Heart right ventricle (tissue), 16 donors: ENCODE measurements around the gene ADAMTS1. TPM values are rescaled to one million over a fixed set of nuclear protein-coding genes. Genes with fewer than 3 reads are reported as not detected.

Experiments
- ATAC-seq, 8 donors: fragments of 200-7000 bp; cut with Tn5 transposase; one replicate each; pipeline ENCODE4 v1.9.1; 2020; ENCODE audit warnings: mild to moderate bottlenecking in 8 of 8, moderate library complexity in 8 of 8, moderate number of reproducible peaks in 1 of 8
- DNase-seq, 2 donors: peaks; one replicate each; pipeline ENCODE4 v3.0.0-alpha.2; 2020
- H3K27ac ChIP-seq, 10 donors: fragments of 200-600 bp; sonication (generic) in 2 of 10; one replicate each; pipeline versions ENCODE4 v1.5.0 to v1.8.0; 2020 to 2022; ENCODE audit warnings: mild to moderate bottlenecking in 3 of 10
- H3K27me3 ChIP-seq, 7 donors: fragments of 200-600 bp; one replicate each; pipeline ENCODE4 v1.8.0; 2021 to 2022; ENCODE audit warnings: mild to moderate bottlenecking in 2 of 7
- H3K36me3 ChIP-seq, 9 donors: fragments of 200-600 bp; sonication (generic) in 1 of 9; one replicate each; pipeline versions ENCODE4 v1.5.0 to v1.8.0; 2020 to 2022; ENCODE audit warnings: mild to moderate bottlenecking in 2 of 9
- H3K4me1 ChIP-seq, 9 donors: fragments of 200-600 bp; sonication (generic) in 1 of 9; one replicate each; pipeline versions ENCODE4 v1.5.0 to v1.8.0; 2020 to 2022; ENCODE audit warnings: mild to moderate bottlenecking in 4 of 9
- H3K4me3 ChIP-seq, 10 donors: fragments of 200-600 bp; sonication (generic) in 2 of 10; one replicate each; pipeline versions ENCODE4 v1.5.0 to v1.8.0; 2020 to 2022; ENCODE audit warnings: mild to moderate bottlenecking in 7 of 10, moderate library complexity in 2 of 10
- H3K9me3 ChIP-seq, 11 donors: fragments of 200-600 bp in 10 of 11; sonication (generic) in 2 of 11; one replicate each; pipeline versions ENCODE4 v1.5.0 to v1.8.0; 2013 to 2022; ENCODE audit warnings: mild to moderate bottlenecking in 2 of 11, control low read depth in 1 of 11, moderate library complexity in 1 of 11
- CTCF ChIP-seq, 9 donors: fragments of 200-600 bp; sonication (generic) in 2 of 9; IDR thresholded peaks; one replicate each; pipeline versions ENCODE4 v1.5.0 to v1.8.0; 2021 to 2022; ENCODE audit warnings: antibody characterized with exemption in 9 of 9, mild to moderate bottlenecking in 5 of 9, moderate library complexity in 1 of 9
- WGBS, 2 donors: extraction: QIAGEN DNeasy Blood & Tissue Kit; methylation state at CpG; one replicate each; pipeline ENCODE4 v1.1.7; 2013; ENCODE audit warnings: inconsistent platforms in 1 of 2; 5-methylcytosine and 5-hydroxymethylcytosine counted together
- intact Hi-C, 10 donors: fragments of 100-400 bp; cut with DNase I; formaldehyde crosslinking; loops; one replicate each; pipeline versions ENCODE4 v1.11.1 to v1.14.2; 2022
- long read RNA-seq, 3 donors: library from polyadenylated mRNA; unstranded; transcript quantifications; one replicate each; pipeline ENCODE4 v2.0.0, GENCODE V29; 2020 to 2021
- polyA plus RNA-seq, 2 donors: library from polyadenylated mRNA; stranded (reverse); fragments of 200-250 nt; gene quantifications; one replicate each; pipeline ENCODE4 v1.2.3, GENCODE V29; 2013
- total RNA-seq, 10 donors: library from RNA; stranded (reverse); fragmentation: NEBNext Ultra II Directional in 3 of 10; extraction: Animal tissue kit (Norgen Biotek cat#: 25700) in 3 of 10; gene quantifications; one replicate each; pipeline versions ENCODE4 v1.2.1 to v1.2.4, GENCODE V29; 2021 to 2023
- donor health status: Arrhythmogenic right ventricular cardiomyopathy.
- donor health status: ischemic (EF 13 %, LVEDD 7.1; RV severe dilation, severe dysfunction).
- donor health status: healthy with polysubstance abuse.
- donor health status: DM: no; HTN: yes; CAD: no.
- donor health status: DM: no; HTN: no; CAD: no.
- donor health status: ischemic (EF 25% LVEDD 6.9; RV normal size, moderate dysfunction).
- donor health status: ischemic (EF 25% LVEDD 5.7; RV mildly dilated, moderate dysfunction).
- donor health status: healthy.
- donor health status: DM: yes; HTN: yes; CAD: no.
- donor health status: Ischemic cardiomyopathy.
- donor health status: ischemic (EF 35%, LVEDD 5.7; RV mildly dilated, moderate dysfunction).
- donor health status: nonischemic (EF 11% LVEDD 7.7; RV severe dilation, severe dysfunction).
- donor health status: DM: yes; HTN: yes; CAD: no.
- donor health status: PGD.
- donor health status: ischemic (EF 29% LVEDD 5.4; RV normal size, mild dysfunction).
- donor health status: nonischemic (EF 23%, LVEDD 6.1; RV moderate dilation, normal function).

The ADAMTS1 gene
- total RNA-seq (100 to 1,000 TPM in 2 of 10 donors, 10 to 100 TPM in 8; 43.7 to 169 (median 78.1) TPM), polyA plus RNA-seq (10 to 100 TPM; 20.4 to 29.8 TPM)
- long read RNA-seq, donor 1, full-length matches to known transcripts, result 110 of 138 reads
- long read RNA-seq, donor 1, partial matches to known transcripts, result 18 of 138 reads
- long read RNA-seq, donor 1, other reads (novel, unspliced or antisense), result 10 of 138 reads
- long read RNA-seq, donor 2, full-length matches to known transcripts, result 224 of 267 reads
- long read RNA-seq, donor 2, partial matches to known transcripts, result 37 of 267 reads
- long read RNA-seq, donor 2, other reads (novel, unspliced or antisense), result 6 of 267 reads
- long read RNA-seq, donor 3, full-length matches to known transcripts, result 430 of 581 reads
- long read RNA-seq, donor 3, partial matches to known transcripts, result 121 of 581 reads
- long read RNA-seq, donor 3, other reads (novel, unspliced or antisense), result 30 of 581 reads

- H3K27me3 ChIP-seq, result peaks cover 0 to 57% (median 0%) of the 10 kb centered on the region in 7 donors
- intact Hi-C loops, result loop anchor here (1.0 to 10.0 kb wide), 13 partner anchors 73 to 1947 kb away; no protein-coding TSS in a partner anchor
- peak in 7 of 9 donors; percentile 5 to 47 (median 22) for TF ChIP-seq CTCF (IDR thresholded peaks at IDR 0.05)
- H3K4me3 ChIP-seq, result peak within 1 kb of the TSS; percentile 60 to 95 (median 80)
- 0% methylated on average over 47 to 56 of the region's 56 CpGs for WGBS, 2 donors
- H3K9me3 ChIP-seq, result no peaks in the 10 kb centered on the region
- H3K4me1 ChIP-seq, result peaks cover 3 to 59% (median 48%) of the 10 kb centered on the region in 9 donors
- ATAC-seq, result peak; percentile 66 to 86 (median 73)
- H3K36me3 ChIP-seq, result peaks cover 0 to 27% (median 23%) of the 10 kb centered on the region in 9 donors
- peak within 1 kb of the TSS; percentile 93 to 99 (median 96) for H3K27ac ChIP-seq
- peak; percentile 94 for DNase-seq
Measured at GRCh38 chr21:26845066-26845758, at the start of gene ADAMTS1. Gene ADAMTS1 (minus strand): TSS chr21:26845409. CDS start chr21:26844954, 455 bp downstream.

- peaks cover 0 to 8% (median 0%) of the 10 kb centered on the region in 11 donors for H3K9me3 ChIP-seq
- intact Hi-C loops, result no loop called here
- peaks cover 0 to 6% (median 0%) of the 10 kb centered on the region in 7 donors for H3K27me3 ChIP-seq
- ATAC-seq, result no peak
- DNase-seq, result no peak
- 63 to 76% methylated on average over 1 of the region's 1 CpG for WGBS, 2 donors
- no peak for TF ChIP-seq CTCF (IDR thresholded peaks at IDR 0.05)
- no peaks in the 10 kb centered on the region for H3K4me1 ChIP-seq
- no peak overlapping the region for H3K27ac ChIP-seq
- no peak overlapping the region for H3K4me3 ChIP-seq
- H3K36me3 ChIP-seq, result no peaks in the 10 kb centered on the region
Measured at GRCh38 chr21:26892151-26892550, 46.9 kb upstream of the ADAMTS1 start.

GRCh38 chr21:26888931-26889330 is 43.7 kb upstream of the ADAMTS1 start:
- 78 to 80% methylated on average over 5 of the region's 5 CpGs for WGBS, 2 donors
- no peak for ATAC-seq
- Histone ChIP-seq H3K27me3 (peaks cover 0 to 6% (median 0%) of the 10 kb centered on the region in 7 donors), H3K4me1 (no peaks in the 10 kb centered on the region), H3K4me3 (no peak overlapping the region), H3K27ac (no peak overlapping the region), H3K9me3 (peaks cover 0 to 8% (median 0%) of the 10 kb centered on the region in 11 donors), H3K36me3 (no peaks in the 10 kb centered on the region)
- no peak for DNase-seq
- intact Hi-C loops, result loop anchor here in 5 of 10 donors (10.0 kb wide), 2 partner anchors 666 to 676 kb away; no protein-coding TSS in a partner anchor
- TF ChIP-seq CTCF (IDR thresholded peaks at IDR 0.05), result no peak

GRCh38 chr21:26888256-26888655 is 43.0 kb upstream of the ADAMTS1 start:
- H3K9me3 ChIP-seq, result peaks cover 0 to 8% (median 0%) of the 10 kb centered on the region in 11 donors

More at GRCh38 chr21:26888256-26888655, 43.0 kb upstream of the ADAMTS1 start:
- peaks cover 0 to 6% (median 0%) of the 10 kb centered on the region in 7 donors for H3K27me3 ChIP-seq
- H3K4me3 ChIP-seq, result no peak overlapping the region
- DNase-seq (no peak), ATAC-seq (no peak)
- no peaks in the 10 kb centered on the region for H3K36me3 ChIP-seq
- intact Hi-C loops, result loop anchor here in 5 of 10 donors (10.0 kb wide), 2 partner anchors 667 to 677 kb away; no protein-coding TSS in a partner anchor
- no peak overlapping the region for H3K27ac ChIP-seq
- no peak for TF ChIP-seq CTCF (IDR thresholded peaks at IDR 0.05)
- H3K4me1 ChIP-seq, result no peaks in the 10 kb centered on the region
